GM18505 (cell line): ENCODE measurements around the gene ATXN7L2.
"Not testable (repeated sequence)": the region's sequence is repeated elsewhere in the genome, so short reads cannot be mapped to it uniquely, and the experiment has no call there.

Source experiments
- ATAC-seq: cut with Tn5 transposase; IDR thresholded peaks from one replicate; pipeline ENCODE4 v1.9.1; 2021; ENCODE audit not compliant: unreplicated experiment
- POLR2A ChIP-seq: IDR thresholded peaks from 4 replicates; pipeline ENCODE4 v1.6.1; 2011; ENCODE audit warnings: borderline replicate concordance; ENCODE audit not compliant: insufficient read depth, insufficient read length; ENCODE audit errors: extremely low read depth

ATXN7L2 gene

GRCh38 chr1:109467301-109467777, 16.4 kb upstream of the ATXN7L2 start:
- ATAC-seq: no peak
- TF ChIP-seq POLR2A: no peak

DNA sequence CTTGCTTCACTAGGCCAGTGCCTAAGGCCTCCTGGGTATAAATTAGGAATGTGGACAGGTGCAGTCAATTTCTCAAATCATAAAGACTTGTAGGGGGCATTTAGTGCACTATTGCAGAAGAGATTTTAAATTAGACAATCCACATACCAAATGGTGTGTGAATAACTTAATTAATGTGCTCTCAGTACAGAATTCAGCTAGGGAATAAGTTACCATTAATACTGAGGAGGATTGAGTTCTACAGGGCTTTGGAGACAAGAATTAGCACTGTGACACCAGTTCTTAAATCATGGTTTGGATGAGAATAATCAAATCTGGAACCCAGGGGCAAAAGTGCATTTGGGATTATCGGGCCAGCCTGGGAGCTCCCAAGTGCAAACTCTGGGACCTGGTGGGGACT, 15.6 kb upstream of the ATXN7L2 start:
- TF ChIP-seq POLR2A: no peak
- no peak for ATAC-seq

DNA sequence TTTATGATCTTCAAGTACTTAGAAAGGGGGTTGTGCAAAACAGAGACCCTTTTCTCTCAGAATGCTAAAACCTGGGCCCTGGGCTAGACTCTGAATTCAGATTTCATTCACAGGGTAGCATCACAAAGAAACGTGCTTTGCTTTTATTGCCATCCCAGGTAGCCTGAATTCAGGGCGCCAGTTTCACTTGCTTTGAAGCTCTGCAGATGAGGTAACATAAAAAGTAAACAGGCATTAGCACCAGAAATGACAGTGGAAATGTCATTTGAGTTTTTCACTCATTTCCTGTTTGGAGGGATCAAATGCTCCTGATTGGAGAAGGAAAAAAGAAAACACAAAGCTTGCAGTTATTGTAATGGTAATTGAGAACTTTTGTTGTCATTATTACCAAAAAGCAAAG, 14.8 kb upstream of the ATXN7L2 start:
- TF ChIP-seq POLR2A: no peak
- ATAC-seq: no peak

DNA sequence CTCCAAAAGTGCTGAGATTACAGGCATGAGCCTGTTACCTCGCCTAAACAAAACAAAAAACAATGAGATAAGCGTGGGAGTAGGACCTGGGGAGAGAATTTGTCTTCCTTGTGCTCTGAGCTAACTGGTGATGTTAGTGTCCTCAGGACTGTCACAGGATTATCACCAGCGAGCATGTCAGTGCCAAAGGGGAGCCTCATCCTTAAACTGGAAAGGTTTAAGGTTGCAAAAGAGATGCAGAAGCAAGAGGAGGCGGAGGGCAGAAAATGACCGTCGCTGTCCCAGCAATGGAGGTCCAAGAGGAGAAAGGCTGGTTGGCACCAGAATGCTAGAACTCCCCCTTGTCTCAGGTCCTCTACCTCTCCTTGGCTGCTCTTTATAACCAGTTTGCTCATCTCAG, 13.5 kb upstream of the ATXN7L2 start:
- TF ChIP-seq POLR2A: no peak
- no peak for ATAC-seq

GRCh38 chr1:109472779-109473178, 10.9 kb upstream of the ATXN7L2 start:
- ATAC-seq: no peak
- no peak for TF ChIP-seq POLR2A

DNA sequence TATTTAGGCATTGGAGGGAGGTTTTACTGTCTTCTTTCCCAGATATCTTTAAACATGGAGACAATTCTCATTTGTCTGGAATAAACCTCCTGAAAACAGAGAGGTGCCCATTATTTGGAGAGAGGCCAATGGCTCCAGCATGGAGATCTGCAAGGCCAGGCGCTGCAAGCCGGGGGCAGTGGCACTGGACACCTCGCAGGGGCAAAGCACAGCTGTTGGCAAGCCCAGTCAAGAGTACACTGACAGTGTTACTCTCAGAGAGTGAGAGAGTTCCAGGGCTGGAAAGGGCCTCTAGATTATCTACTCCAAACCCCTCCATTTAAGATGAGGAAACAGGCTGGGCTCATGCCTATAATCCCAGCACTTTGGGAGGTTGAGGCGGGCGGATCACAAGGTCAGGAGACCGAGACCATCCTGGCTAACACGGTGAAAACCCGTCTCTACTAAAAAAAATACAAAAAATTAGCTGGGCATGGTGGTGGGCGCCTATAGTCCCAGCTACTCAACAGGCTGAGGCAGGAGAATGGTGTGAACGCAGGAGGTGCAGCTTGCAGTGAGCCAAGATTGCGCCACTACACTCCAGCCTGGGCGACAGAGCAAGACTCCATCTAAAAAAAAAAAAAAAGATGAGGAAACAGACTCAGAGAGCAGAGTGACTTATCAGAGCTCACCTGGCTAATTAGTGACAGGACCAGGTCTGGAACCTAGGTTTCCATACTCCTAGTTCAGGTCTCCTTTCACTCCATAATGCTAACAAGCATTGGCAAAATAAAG, 10.2 kb upstream of the ATXN7L2 start:
- ATAC-seq: not testable (repeated sequence)

GRCh38 chr1:109474697-109475096, 9.0 kb upstream of the ATXN7L2 start:
- ATAC-seq: no peak
- no peak for TF ChIP-seq POLR2A

GRCh38 chr1:109475261-109475660, 8.4 kb upstream of the ATXN7L2 start:
- ATAC-seq: no peak
- TF ChIP-seq POLR2A: no peak

DNA sequence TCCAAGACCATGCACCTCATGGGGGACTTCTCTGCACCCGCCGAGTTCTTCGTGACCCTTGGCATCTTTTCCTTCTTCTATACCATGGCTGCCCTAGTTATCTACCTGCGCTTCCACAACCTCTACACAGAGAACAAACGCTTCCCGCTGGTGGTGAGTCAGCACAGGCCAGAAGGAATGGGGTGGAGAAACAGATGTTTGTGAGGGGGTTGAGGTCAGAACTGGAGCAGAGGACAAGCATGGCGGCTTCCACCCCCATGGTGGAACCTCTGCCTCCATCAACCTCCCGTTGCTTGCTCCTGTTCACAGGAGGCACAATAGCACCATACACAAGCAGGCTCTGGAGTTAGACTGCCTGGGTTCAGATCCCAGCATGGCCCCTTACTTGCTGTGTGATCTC, 6.9 kb upstream of the ATXN7L2 start:
- ATAC-seq: no peak
- no peak for TF ChIP-seq POLR2A

GRCh38 chr1:109477821-109478220, 5.9 kb upstream of the ATXN7L2 start:
- no peak for TF ChIP-seq POLR2A
- ATAC-seq: no peak

GRCh38 chr1:109478806-109479205, 4.9 kb upstream of the ATXN7L2 start:
- ATAC-seq: no peak
- TF ChIP-seq POLR2A: no peak

DNA sequence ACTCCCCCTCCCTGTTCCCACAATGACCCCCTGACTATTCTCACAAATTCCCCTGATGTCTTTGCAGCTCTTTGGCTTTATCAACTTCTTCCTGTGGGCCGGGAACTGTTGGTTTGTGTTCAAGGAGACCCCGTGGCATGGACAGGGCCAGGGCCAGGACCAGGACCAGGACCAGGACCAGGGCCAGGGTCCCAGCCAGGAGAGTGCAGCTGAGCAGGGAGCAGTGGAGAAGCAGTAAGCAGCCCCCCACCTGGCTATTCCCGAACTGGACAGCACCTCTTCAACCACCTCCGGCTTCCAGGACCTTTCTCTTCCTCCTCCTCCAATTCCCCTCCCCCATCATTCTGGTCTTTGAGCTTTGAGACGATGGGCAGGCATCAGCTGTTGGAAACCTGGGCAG, 4.4 kb upstream of the ATXN7L2 start:
- no peak for TF ChIP-seq POLR2A
- ATAC-seq: no peak

- ATAC-seq: no peak
- TF ChIP-seq POLR2A: no peak
These were observed 3.8 kb upstream of the ATXN7L2 start for GRCh38 chr1:109479901-109480300.

DNA sequence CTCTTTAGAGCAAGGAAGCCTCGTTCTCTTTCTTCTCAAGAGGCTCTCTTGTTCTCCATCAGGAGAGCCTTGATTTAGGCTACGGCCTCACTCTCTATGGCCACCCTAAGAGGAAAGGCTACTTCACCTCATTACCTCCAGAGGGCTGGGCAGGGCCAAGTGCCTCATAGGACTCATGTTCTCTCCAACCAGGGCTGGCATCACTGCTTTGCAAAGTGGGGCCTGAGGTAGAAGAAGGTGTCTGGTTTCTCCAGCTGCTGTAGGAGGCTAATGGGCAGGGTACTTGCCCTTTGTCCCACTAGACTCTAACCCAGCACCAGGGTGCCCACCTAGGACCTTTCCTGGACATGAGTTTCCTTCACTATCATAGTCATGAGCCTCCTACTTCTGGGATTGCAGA, 2.1 kb upstream of the ATXN7L2 start:
- no peak for ATAC-seq
- TF ChIP-seq POLR2A: no peak

DNA sequence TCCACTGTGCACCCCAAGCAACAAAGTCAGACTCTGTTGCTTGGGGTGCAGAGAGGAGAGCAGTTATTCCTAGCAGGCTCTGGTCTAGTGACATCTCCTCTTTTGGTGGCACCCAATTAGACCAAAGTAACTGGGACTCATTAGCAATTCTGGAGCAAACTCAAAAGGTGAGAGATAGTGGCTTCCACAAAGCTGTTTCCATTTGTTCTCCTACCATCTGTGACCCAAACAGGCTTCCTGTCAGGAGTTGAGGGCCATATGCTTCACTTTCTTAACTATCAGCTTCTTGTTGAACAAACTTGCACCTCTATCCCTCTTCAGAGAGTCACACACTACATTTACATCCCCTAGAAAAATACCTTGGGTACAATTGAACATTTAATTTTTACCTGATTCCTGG, 1.5 kb upstream of the ATXN7L2 start:
- no peak for ATAC-seq
- no peak for TF ChIP-seq POLR2A
